Measurements from ENCODE around the gene CXCL1. TPM values are rescaled to one million over a fixed set of nuclear protein-coding genes. Genes with fewer than 3 reads are reported as not detected.

Gene CXCL1
- total RNA-seq, 4 donors from 2014 or later = 0.93 TPM; not detected in 3

DNA sequence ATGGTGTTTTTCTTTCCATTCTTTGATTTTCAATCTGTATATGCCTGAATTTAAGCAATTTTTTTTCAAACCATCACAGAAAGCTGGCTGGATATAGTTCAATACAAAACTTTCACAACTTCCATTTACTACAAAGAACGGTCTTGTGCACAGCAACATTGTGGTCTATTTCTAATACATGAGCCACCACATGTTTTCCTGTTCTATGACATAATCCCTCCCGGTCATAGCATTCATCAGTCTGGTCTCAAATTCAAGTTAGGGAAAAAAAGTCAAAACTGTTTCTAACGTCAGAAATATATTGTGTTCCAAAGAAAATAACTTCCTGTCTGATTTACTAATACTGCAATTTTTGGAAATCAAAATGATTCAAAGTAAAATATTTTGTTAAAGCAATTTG, 40.2 kb upstream of the CXCL1 start:
- no peaks in the 10 kb centered on the region for H3K4me1 ChIP-seq
- no peak for TF ChIP-seq POLR2A (IDR thresholded peaks at IDR 0.05)
- TF ChIP-seq, protein P1, sequence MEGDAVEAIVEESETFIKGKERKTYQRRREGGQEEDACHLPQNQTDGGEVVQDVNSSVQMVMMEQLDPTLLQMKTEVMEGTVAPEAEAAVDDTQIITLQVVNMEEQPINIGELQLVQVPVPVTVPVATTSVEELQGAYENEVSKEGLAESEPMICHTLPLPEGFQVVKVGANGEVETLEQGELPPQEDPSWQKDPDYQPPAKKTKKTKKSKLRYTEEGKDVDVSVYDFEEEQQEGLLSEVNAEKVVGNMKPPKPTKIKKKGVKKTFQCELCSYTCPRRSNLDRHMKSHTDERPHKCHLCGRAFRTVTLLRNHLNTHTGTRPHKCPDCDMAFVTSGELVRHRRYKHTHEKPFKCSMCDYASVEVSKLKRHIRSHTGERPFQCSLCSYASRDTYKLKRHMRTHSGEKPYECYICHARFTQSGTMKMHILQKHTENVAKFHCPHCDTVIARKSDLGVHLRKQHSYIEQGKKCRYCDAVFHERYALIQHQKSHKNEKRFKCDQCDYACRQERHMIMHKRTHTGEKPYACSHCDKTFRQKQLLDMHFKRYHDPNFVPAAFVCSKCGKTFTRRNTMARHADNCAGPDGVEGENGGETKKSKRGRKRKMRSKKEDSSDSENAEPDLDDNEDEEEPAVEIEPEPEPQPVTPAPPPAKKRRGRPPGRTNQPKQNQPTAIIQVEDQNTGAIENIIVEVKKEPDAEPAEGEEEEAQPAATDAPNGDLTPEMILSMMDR (IDR thresholded peaks at IDR 0.05) = no peak
- no peaks in the 10 kb centered on the region for H3K9me3 ChIP-seq
- DNase-seq = no peak
- intact Hi-C loops (cut with DNase I) = no loop called here
- H3K4me3 ChIP-seq (replicated peaks in 1 of 3) = no peak overlapping the region
- H3K36me3 ChIP-seq = no peaks in the 10 kb centered on the region
- 64 to 67% methylated on average over 3 of the region's 3 CpGs for WGBS, 2 donors
- H3K27ac ChIP-seq = no peak overlapping the region
- H3K27me3 ChIP-seq = no peaks in the 10 kb centered on the region

DNA sequence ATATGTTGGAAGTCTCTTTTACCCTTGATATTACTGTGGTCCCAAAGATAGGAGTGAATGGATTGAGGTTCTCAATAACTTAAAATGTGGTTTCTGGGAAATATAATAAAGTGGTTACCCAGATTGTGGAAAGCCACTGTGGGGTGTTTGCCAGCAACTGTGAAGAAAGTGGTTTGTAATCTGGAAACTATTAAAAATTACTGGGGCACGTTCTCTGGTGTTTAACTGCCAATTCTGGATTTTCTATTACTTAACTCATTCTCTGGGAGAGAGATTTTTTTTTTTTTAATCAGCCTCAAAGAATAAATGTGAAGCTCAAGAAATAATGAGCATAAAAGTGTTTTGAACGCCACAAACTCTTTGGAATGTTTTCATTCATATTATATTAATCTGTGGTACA, 37.6 kb upstream of the CXCL1 start:
- no peaks in the 10 kb centered on the region for H3K9me3 ChIP-seq
- H3K4me3 ChIP-seq (replicated peaks in 1 of 3) = no peak overlapping the region
- H3K36me3 ChIP-seq = no peaks in the 10 kb centered on the region
- TF ChIP-seq, protein P1 (IDR thresholded peaks at IDR 0.05) = no peak
- no peak for TF ChIP-seq POLR2A (IDR thresholded peaks at IDR 0.05)
- H3K4me1 ChIP-seq = peaks cover 0 to 5% of the 10 kb centered on the region in 2 donors
- intact Hi-C loops (cut with DNase I) = no loop called here
- H3K27ac ChIP-seq = no peak overlapping the region
- H3K27me3 ChIP-seq = no peaks in the 10 kb centered on the region
- no peak for DNase-seq
- 62 to 82% methylated on average over 2 of the region's 2 CpGs for WGBS, 2 donors

DNA sequence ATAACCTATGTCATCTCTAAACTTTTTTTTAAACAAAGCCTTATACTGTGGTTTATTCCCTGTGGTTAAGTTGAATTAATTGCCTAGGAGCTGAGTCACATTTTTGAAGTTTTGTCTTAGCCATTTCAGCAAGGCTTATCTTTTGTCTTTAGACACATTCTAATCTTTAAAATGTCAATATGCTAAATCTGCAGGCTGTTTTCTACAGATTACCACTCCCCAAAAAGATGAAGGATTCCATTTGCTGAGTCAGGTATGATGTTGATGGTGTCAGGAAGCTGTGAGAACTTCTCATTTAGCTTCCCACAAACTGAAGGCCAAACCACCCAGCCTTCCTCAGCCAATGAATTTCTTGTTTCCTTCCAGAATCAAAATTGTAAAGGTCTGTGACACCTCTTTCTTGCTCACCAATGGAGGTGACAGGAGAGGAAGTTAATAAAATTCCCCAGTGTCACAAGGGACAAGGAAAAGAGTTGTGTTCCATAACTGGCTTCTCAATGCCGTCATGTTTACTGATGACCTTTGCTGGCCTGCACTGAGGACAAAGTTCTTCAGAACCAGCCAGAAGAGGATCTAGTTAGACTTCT, 36.4 kb upstream of the CXCL1 start:
- 78 to 88% methylated on average over 1 of the region's 1 CpG for WGBS, 2 donors
- H3K4me1 ChIP-seq = peaks cover 0 to 6% of the 10 kb centered on the region in 2 donors
- TF ChIP-seq POLR2A (IDR thresholded peaks at IDR 0.05) = no peak
- TF ChIP-seq, protein P1 (IDR thresholded peaks at IDR 0.05) = no peak

DNA sequence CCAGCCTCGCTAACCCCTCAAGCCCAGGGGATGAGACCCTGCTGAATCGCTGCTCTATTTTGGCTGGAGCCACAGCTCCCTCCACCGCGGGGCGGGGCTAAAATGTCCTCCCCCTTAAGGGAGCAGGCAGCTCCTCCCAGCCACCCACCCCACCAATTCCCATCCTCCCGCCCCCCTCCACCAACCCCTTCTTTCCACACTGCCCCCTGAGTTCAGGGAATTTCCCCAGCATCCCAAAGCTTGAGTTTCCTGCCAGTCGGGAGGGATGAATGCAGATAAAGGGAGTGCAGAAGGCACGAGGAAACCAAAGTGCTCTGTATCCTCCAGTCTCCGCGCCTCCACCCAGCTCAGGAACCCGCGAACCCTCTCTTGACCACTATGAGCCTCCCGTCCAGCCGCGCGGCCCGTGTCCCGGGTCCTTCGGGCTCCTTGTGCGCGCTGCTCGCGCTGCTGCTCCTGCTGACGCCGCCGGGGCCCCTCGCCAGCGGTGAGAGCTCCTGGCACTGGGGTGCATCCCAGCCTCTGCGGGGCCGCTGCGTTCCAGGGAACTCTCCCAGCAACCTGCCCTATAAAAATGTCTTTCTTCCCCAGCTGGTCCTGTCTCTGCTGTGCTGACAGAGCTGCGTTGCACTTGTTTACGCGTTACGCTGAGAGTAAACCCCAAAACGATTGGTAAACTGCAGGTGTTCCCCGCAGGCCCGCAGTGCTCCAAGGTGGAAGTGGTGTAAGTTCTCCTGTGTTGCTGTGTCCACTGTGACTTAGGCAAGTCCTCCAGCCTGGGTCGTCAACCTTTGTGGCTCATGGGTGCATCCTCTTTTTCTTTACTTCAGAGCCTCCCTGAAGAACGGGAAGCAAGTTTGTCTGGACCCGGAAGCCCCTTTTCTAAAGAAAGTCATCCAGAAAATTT, 32.6 kb upstream of the CXCL1 start, which contains the start of gene CXCL6:
TSS of gene CXCL6 (plus strand) at position 306 of the 907 bp plus-strand sequence. CDS start at position 379, 73 bp downstream.
- peak; percentile 20 to 39 for DNase-seq
- no peaks in the 10 kb centered on the region for H3K27me3 ChIP-seq
- no peaks in the 10 kb centered on the region for H3K36me3 ChIP-seq
- WGBS, 2 donors = 10 to 11% methylated on average over 21 to 32 of the region's 41 CpGs
- H3K4me3 ChIP-seq (replicated peaks in 1 of 3) = no peak within 1 kb of the TSS
- H3K9me3 ChIP-seq = no peaks in the 10 kb centered on the region
- H3K27ac ChIP-seq = no peak within 1 kb of the TSS
- TF ChIP-seq, protein P1 (IDR thresholded peaks at IDR 0.05) = no peak
- TF ChIP-seq POLR2A (IDR thresholded peaks at IDR 0.05) = no peak
- peaks cover 0 to 6% of the 10 kb centered on the region in 2 donors for H3K4me1 ChIP-seq
- intact Hi-C loops (cut with DNase I) = no loop called here

More for the DNA sequence above, 36.4 kb upstream of the CXCL1 start:
- Histone ChIP-seq H3K36me3 (no peaks in the 10 kb centered on the region), H3K27me3 (no peaks in the 10 kb centered on the region), H3K4me3 (replicated peaks in 1 of 3) (no peak overlapping the region), H3K9me3 (no peaks in the 10 kb centered on the region), H3K27ac (no peak overlapping the region)
- no peak for DNase-seq
- intact Hi-C loops (cut with DNase I) = no loop called here

DNA sequence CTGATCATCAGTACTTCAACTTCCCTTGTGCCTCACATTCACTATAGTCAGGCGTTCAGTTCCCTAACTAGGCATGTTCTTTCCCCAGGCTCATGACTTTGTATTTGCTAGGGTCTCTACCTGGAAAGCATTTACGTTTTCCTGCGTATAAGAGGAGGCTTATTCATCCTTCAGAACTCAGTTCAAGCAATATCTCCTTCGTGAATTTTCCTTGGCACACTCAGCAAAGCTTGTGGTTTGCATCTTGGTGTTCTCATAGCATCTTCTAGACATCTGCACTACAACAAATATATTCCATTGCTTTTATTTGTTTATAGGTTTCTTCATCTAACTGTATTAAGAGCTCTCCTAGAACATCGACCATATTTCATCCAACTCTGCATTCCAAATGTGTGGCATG, 30.1 kb upstream of the CXCL1 start:
- Histone ChIP-seq H3K4me1 (peaks cover 0 to 6% of the 10 kb centered on the region in 2 donors), H3K4me3 (replicated peaks in 1 of 3) (no peak overlapping the region), H3K36me3 (no peaks in the 10 kb centered on the region), H3K9me3 (no peaks in the 10 kb centered on the region), H3K27ac (no peak overlapping the region), H3K27me3 (no peaks in the 10 kb centered on the region)
- TF ChIP-seq, protein P1 (IDR thresholded peaks at IDR 0.05) = no peak
- TF ChIP-seq POLR2A (IDR thresholded peaks at IDR 0.05) = no peak
- WGBS, 2 donors = 88 to 91% methylated on average over 5 of the region's 5 CpGs
- no peak for DNase-seq
- intact Hi-C loops (cut with DNase I) = no loop called here

Data from thyroid gland (tissue), 4 donors.